Measurements from ENCODE around the gene ANK2.

ANK2 gene

GRCh38 chr4:113049421-113050370 is at the start of gene ANK2:
TSS of gene ANK2 (plus strand) at chr4:113049653. CDS start at chr4:113049729, 76 bp downstream.
- no peak for FAIRE-seq

GRCh38 chr4:113003841-113004240 is 45.6 kb upstream of the ANK2 start:
- FAIRE-seq, result no peak

GRCh38 chr4:113004655-113005054 is 44.8 kb upstream of the ANK2 start:
- no peak for FAIRE-seq

- FAIRE-seq, result no peak
Measured at GRCh38 chr4:113006632-113007031, 42.8 kb upstream of the ANK2 start.

GRCh38 chr4:113007151-113007550 is 42.3 kb upstream of the ANK2 start:
- FAIRE-seq, result no peak

- no peak for FAIRE-seq
Measured at GRCh38 chr4:113008135-113008534, 41.3 kb upstream of the ANK2 start.

- FAIRE-seq, result no peak
Measured at GRCh38 chr4:113008716-113009115, 40.7 kb upstream of the ANK2 start.

GRCh38 chr4:113009461-113009860 is 40.0 kb upstream of the ANK2 start:
- no peak for FAIRE-seq

GRCh38 chr4:113012122-113012725 is 37.2 kb upstream of the ANK2 start:
- no peak for FAIRE-seq

- FAIRE-seq, result no peak
Measured at GRCh38 chr4:113012786-113013185, 36.7 kb upstream of the ANK2 start.

- no peak for FAIRE-seq
Measured at GRCh38 chr4:113013751-113014150, 35.7 kb upstream of the ANK2 start.

GRCh38 chr4:113016377-113016776 is 33.1 kb upstream of the ANK2 start:
- no peak for FAIRE-seq

GRCh38 chr4:113020966-113021365 is 28.5 kb upstream of the ANK2 start:
- FAIRE-seq, result no peak

- FAIRE-seq, result no peak
Measured at GRCh38 chr4:113024388-113024787, 25.1 kb upstream of the ANK2 start.

- no peak for FAIRE-seq
Measured at GRCh38 chr4:113025416-113025815, 24.0 kb upstream of the ANK2 start.

GRCh38 chr4:113026556-113026955 is 22.9 kb upstream of the ANK2 start:
- FAIRE-seq, result no peak

GRCh38 chr4:113028074-113028473 is 21.4 kb upstream of the ANK2 start:
- no peak for FAIRE-seq

GRCh38 chr4:113031212-113031611 is 18.2 kb upstream of the ANK2 start:
- FAIRE-seq, result no peak

GRCh38 chr4:113040793-113041192 is 8.7 kb upstream of the ANK2 start:
- no peak for FAIRE-seq

- no peak for FAIRE-seq
Measured at GRCh38 chr4:113042502-113042901, 7.0 kb upstream of the ANK2 start.

- FAIRE-seq, result no peak
Measured at GRCh38 chr4:113043591-113043990, 5.9 kb upstream of the ANK2 start.

- FAIRE-seq, result no peak
Measured at GRCh38 chr4:113050371-113050755, 910 bp downstream of the ANK2 start.

GRCh38 chr4:113050837-113051236 is 1.4 kb downstream of the ANK2 start:
- no peak for FAIRE-seq

GRCh38 chr4:113051361-113051760 is 1.9 kb downstream of the ANK2 start:
- FAIRE-seq, result no peak

Measured in A204.1 (cell line).